Measurements from ENCODE around the gene TBC1D14. TPM values are rescaled to one million over a fixed set of nuclear protein-coding genes. Genes with fewer than 3 reads are reported as not detected.

The TBC1D14 gene
- total and polyA plus RNA-seq, 9 of the 15 experiments (the other 6 are each of a cell fraction or from before 2014, with no cell fraction given) = 2.1 to 59.6 (median 44.8) TPM

DNA sequence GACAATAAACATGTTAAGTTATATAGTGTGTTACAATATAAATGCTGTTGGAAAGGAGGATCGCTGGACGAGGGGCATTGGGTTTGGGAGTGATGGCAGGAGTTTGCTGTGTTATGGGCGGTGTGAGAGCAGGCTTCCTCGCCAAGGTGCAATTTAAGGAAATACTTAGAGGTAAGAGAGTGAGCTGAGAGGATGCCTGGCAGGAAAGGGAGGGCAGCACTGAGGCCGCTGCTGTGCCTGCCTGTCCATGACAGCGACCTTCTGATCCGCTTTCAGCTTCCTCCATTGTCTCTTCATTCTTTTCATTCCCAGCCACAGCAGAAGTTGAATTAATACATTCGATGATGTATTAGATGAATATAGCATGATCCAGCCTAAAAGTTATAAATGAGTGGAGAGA lies 41.2 kb upstream of the TBC1D14 start:
- in situ Hi-C loops (cut with MboI) = loop anchor here (5.0 kb wide), 1 partner anchor 146 kb away; no protein-coding TSS in a partner anchor
- CTCF ChIA-PET (ENCODE audit: low intra/inter-chr PET ratio) = no interaction called here
- H3K79me2 ChIP-seq (ENCODE audit: control insufficient read depth, insufficient read depth, low read length) = no peaks in the 10 kb centered on the region
- H3K4me1 ChIP-seq (replicated peaks in 1 of 2; ENCODE audit: control insufficient read depth in 2 of 2, insufficient read depth in 2 of 2, low read length in 2 of 2) = no peaks in the 10 kb centered on the region; a peak in 1 of 5 replicates
- POLR2A ChIA-PET = interaction anchor here (0.6 to 1.2 kb wide), 3 partner anchors 18 to 194 kb away, joined by 3 to 5 read pairs (median 3); no protein-coding TSS in a partner anchor
- DNase-seq (ENCODE audit: extremely low read depth in 1 of 4, low spot score in 3 of 4) (no peak), ATAC-seq (no peak), FAIRE-seq (no peak)
- intact Hi-C loops (cut with micrococcal nuclease) = no loop called here
- H3K9me1 ChIP-seq (ENCODE audit: control insufficient read depth, insufficient read depth, low read length) = no peaks in the 10 kb centered on the region
- H3K9me3 ChIP-seq (replicated peaks; ENCODE audit: control insufficient read depth, insufficient read depth, low read depth, low read length) = no peaks in the 10 kb centered on the region
- no peak overlapping the region for H3K4me3 ChIP-seq
- no peak overlapping the region for H3K27ac ChIP-seq (ENCODE audit: extremely low read depth, low read depth, low read length)
- H4K20me1 ChIP-seq (replicated peaks; ENCODE audit: control insufficient read depth, insufficient read depth, low read length) = no peaks in the 10 kb centered on the region
- H2AFZ ChIP-seq (ENCODE audit: low read depth, low read length) = no peak overlapping the region
- H3K27me3 ChIP-seq (ENCODE audit: control insufficient read depth in 2 of 2, insufficient read depth in 2 of 2, low read length in 2 of 2) = no peaks in the 10 kb centered on the region
- no peak for TF ChIP-seq ATF7 (IDR thresholded peaks at IDR 0.05)
- no peak for TF ChIP-seq FUS (optimal IDR thresholded peaks at IDR 0.05; ENCODE audit: low read depth, low read length)
- TF ChIP-seq POLR2AphosphoS5 (IDR thresholded peaks at IDR 0.05; ENCODE audit: control insufficient read depth, insufficient read depth, low read depth, low read length) = 0 out of 2 replicates have a peak, but pooled peaks have one; percentile 6
- no peak overlapping the region for H3K9ac ChIP-seq (ENCODE audit: insufficient read depth in 1 of 2, low read depth in 2 of 2, low read length in 2 of 2)
- BruUV-seq (replicated peaks) = no TSS peak
- H3K36me3 ChIP-seq (ENCODE audit: control insufficient read depth, insufficient read depth, low read length) = peaks cover 70% of the 10 kb centered on the region
- H3K4me2 ChIP-seq (ENCODE audit: insufficient read depth, low read length) = no peak overlapping the region
- 98% methylated on average over 8 of the region's 8 CpGs for WGBS (ENCODE audit: insufficient coverage, low coverage, missing lambda C conversion rate)

DNA sequence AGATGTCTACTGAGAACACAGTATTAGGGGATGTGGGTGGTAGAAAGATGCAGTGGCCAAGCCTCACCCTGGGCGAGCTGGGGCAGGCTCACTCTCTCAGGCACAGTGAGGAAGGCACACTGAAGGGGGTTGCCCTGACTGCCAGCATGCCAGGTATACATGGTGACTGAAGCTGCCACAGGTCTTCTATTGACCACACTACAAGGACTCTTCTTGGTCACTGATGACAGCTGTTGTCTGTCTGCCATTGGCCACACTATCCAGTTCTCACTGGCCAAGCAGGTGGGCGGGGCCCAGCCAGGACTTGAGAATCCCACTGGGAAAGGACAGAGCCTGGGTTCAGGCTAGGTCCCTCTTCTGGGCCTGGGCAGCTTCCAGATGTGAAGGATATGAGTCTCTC lies 39.7 kb upstream of the TBC1D14 start:
- no peaks in the 10 kb centered on the region for H3K27me3 ChIP-seq (ENCODE audit: control insufficient read depth in 2 of 2, insufficient read depth in 2 of 2, low read length in 2 of 2)
- intact Hi-C loops (cut with micrococcal nuclease) = no loop called here
- CTCF ChIA-PET (ENCODE audit: low intra/inter-chr PET ratio) = no interaction called here
- peak in 2 of 4 experiments; percentile 26 to 27 for DNase-seq (ENCODE audit: extremely low read depth in 1 of 4, low spot score in 3 of 4)
- no peaks in the 10 kb centered on the region for H3K9me1 ChIP-seq (ENCODE audit: control insufficient read depth, insufficient read depth, low read length)
- H4K20me1 ChIP-seq (replicated peaks; ENCODE audit: control insufficient read depth, insufficient read depth, low read length) = peaks cover 5% of the 10 kb centered on the region
- TF ChIP-seq RFX1 (IDR thresholded peaks at IDR 0.05) (no peak), KDM1A (IDR thresholded peaks at IDR 0.05) (no peak), NCOA4 (IDR thresholded peaks at IDR 0.05; ENCODE audit: partially characterized antibody) (no peak), CHCHD3 (CRISPR knock-in tag; IDR thresholded peaks at IDR 0.05) (no peak), DDX20 (tag; IDR thresholded peaks at IDR 0.05; ENCODE audit: low read depth) (no peak), SRSF3 (IDR thresholded peaks at IDR 0.05; ENCODE audit: insufficient read depth, low read length) (no peak), SRSF7 (optimal IDR thresholded peaks at IDR 0.05; ENCODE audit: low read depth, low read length) (no peak), SRSF9 (IDR thresholded peaks at IDR 0.05; ENCODE audit: borderline replicate concordance, low read depth, low read length) (no peak)
- no TSS peak for BruUV-seq (replicated peaks)
- in situ Hi-C loops (cut with MboI) = loop anchor here (5.0 kb wide), 1 partner anchor 148 kb away; no protein-coding TSS in a partner anchor
- H3K9me3 ChIP-seq (replicated peaks; ENCODE audit: control insufficient read depth, insufficient read depth, low read depth, low read length) = no peaks in the 10 kb centered on the region
- 0 out of 3 replicates have a peak, but pooled peaks have one; percentile 21 for ATAC-seq
- POLR2A ChIA-PET = no interaction called here
- H3K27ac ChIP-seq (ENCODE audit: extremely low read depth, low read depth, low read length) = no peak overlapping the region
- H3K4me2 ChIP-seq (ENCODE audit: insufficient read depth, low read length) = no peak overlapping the region
- 92% methylated on average over 2 of the region's 2 CpGs for whole genome bisulfite sequencing (ENCODE audit: insufficient coverage, low coverage, missing lambda C conversion rate)
- no peaks in the 10 kb centered on the region; a peak in 1 of 5 replicates for H3K4me1 ChIP-seq (replicated peaks in 1 of 2; ENCODE audit: control insufficient read depth in 2 of 2, insufficient read depth in 2 of 2, low read length in 2 of 2)
- no peak for FAIRE-seq
- H3K79me2 ChIP-seq (ENCODE audit: control insufficient read depth, insufficient read depth, low read length) = 0 out of 3 replicates have a peak, but pooled peaks cover 7% of the 10 kb centered on the region
- peaks cover 72% of the 10 kb centered on the region for H3K36me3 ChIP-seq (ENCODE audit: control insufficient read depth, insufficient read depth, low read length)
- H3K9ac ChIP-seq (ENCODE audit: insufficient read depth in 1 of 2, low read depth in 2 of 2, low read length in 2 of 2) = no peak overlapping the region
- H2AFZ ChIP-seq (ENCODE audit: low read depth, low read length) = no peak overlapping the region
- no peak overlapping the region for H3K4me3 ChIP-seq

All from K562 (cell line).